Caco-2 (cell line): ENCODE data around the gene RALGAPA2. TPM values are rescaled to one million over a fixed set of nuclear protein-coding genes. Genes with fewer than 3 reads are reported as not detected.

Experiments
- BruUV-seq: library from RNA; stranded (reverse); fragments of 400-500 nt; replicated peaks from 2 replicates; lab custom pipeline; 2021; lab: Mats Ljungman, UMichigan
- CTCF ChIA-PET: fragments of 300-600 bp; sonication (Branson Sonifier 250); formaldehyde crosslinking; loops from one replicate; lab custom pipeline; 2022; ENCODE audit warnings: antibody characterized with exemption; lab: Charles Lee
- POLR2A ChIA-PET: fragments of 300-600 bp; sonication (Branson Sonifier 250); formaldehyde crosslinking; loops from one replicate; lab custom pipeline; 2022; ENCODE audit warnings: antibody characterized with exemption; lab: Charles Lee
- DNase-seq, 2 experiments: peaks; one replicate each; pipeline versions ENCODE4 v3.0.0 to v3.0.0-alpha.2; 2020 to 2022
- H3K27me3 ChIP-seq: replicated peaks from 2 replicates; pipeline ENCODE4 v1.6.0; 2011; ENCODE audit warnings: low read length; ENCODE audit not compliant: control insufficient read depth, insufficient read depth
- H3K36me3 ChIP-seq: 2 replicates; pipeline ENCODE4 v1.5.1; 2011; ENCODE audit warnings: low read length; ENCODE audit not compliant: control insufficient read depth, insufficient read depth
- H3K4me1 ChIP-seq: fragments of 250-450 bp; sonication (Bioruptor Pico); 2 replicates; pipeline ENCODE4 v1.5.1; 2020; ENCODE audit warnings: mild to moderate bottlenecking
- H3K4me3 ChIP-seq: 2 replicates; pipeline ENCODE4 v1.5.1; 2011; ENCODE audit warnings: low read depth, mild to moderate bottlenecking, control low read depth, low read length
- H3K9me3 ChIP-seq: fragments of 250-450 bp; sonication (Bioruptor Pico); 2 replicates; pipeline ENCODE4 v1.5.1; 2020; ENCODE audit warnings: mild to moderate bottlenecking, moderate library complexity
- H3K27ac Mint-ChIP-seq: one replicate; pipeline ENCODE4 v1.8.0; 2022; ENCODE audit warnings: mixed read lengths; ENCODE audit not compliant: unreplicated experiment
- H3K27me3 Mint-ChIP-seq: one replicate; pipeline ENCODE4 v1.8.0; 2022; ENCODE audit warnings: mixed read lengths; ENCODE audit not compliant: insufficient read depth, unreplicated experiment
- H3K36me3 Mint-ChIP-seq: one replicate; pipeline ENCODE4 v1.8.0; 2022; ENCODE audit warnings: mild to moderate bottlenecking, mixed read lengths; ENCODE audit not compliant: insufficient read depth, unreplicated experiment
- H3K4me1 Mint-ChIP-seq: one replicate; pipeline ENCODE4 v1.8.0; 2022; ENCODE audit warnings: low read depth, mixed read lengths; ENCODE audit not compliant: unreplicated experiment
- H3K4me3 Mint-ChIP-seq: one replicate; pipeline ENCODE4 v1.8.0; 2022; ENCODE audit warnings: mild to moderate bottlenecking, moderate library complexity, mixed read lengths; ENCODE audit not compliant: unreplicated experiment
- H3K9me3 Mint-ChIP-seq: one replicate; pipeline ENCODE4 v1.8.0; 2022; ENCODE audit warnings: mixed read lengths; ENCODE audit not compliant: unreplicated experiment
- CTCF ChIP-seq, 2 experiments: fragments of 200-600 bp in 1 of 2; IDR thresholded peaks; 1 replicate in 1 of 2; 2 replicates in 1 of 2; pipeline versions ENCODE4 v1.5.1 to v1.8.0; 2011 to 2022; ENCODE audit warnings: antibody characterized with exemption in 1 of 2, control low read depth in 1 of 2, inconsistent platforms in 1 of 2, low read depth in 1 of 2, low read length in 1 of 2, mild to moderate bottlenecking in 1 of 2, moderate library complexity in 1 of 2; ENCODE audit not compliant: insufficient read depth in 1 of 2, severe bottlenecking in 1 of 2, unreplicated experiment in 1 of 2
- intact Hi-C: fragments of 100-400 bp; cut with micrococcal nuclease; formaldehyde crosslinking; loops from one replicate; pipeline ENCODE4 v1.10.0; 2022; ENCODE audit not compliant: unreplicated experiment
- total RNA-seq: library from RNA; stranded (reverse); gene quantifications from 2 replicates; pipeline ENCODE4 v1.2.3, GENCODE V29; 2022

RALGAPA2 gene
- total RNA-seq, 1 experiment from 2014 or later, result 17.3 TPM

- BruUV-seq, result no TSS peak
- intact Hi-C loops, result no loop called here
- ChIA-PET CTCF (no interaction called here), POLR2A (no interaction called here)
- H3K27ac Mint-ChIP-seq, result no peak overlapping the region
- no peaks in the 10 kb centered on the region for H3K4me1 Mint-ChIP-seq
- TF ChIP-seq CTCF (IDR thresholded peaks at IDR 0.05; ENCODE audit: insufficient read depth in 1 of 2, low read depth in 1 of 2, low read length in 1 of 2, severe bottlenecking in 1 of 2, unreplicated experiment in 1 of 2), result no peak
- Histone ChIP-seq H3K27me3 (no peaks in the 10 kb centered on the region; the same call in 1 of the 2 replicates), H3K36me3 (no peaks in the 10 kb centered on the region), H3K4me3 (no peak overlapping the region), H3K4me1 (no peaks in the 10 kb centered on the region), H3K9me3 (no peaks in the 10 kb centered on the region)
- peaks cover 20% of the 10 kb centered on the region for H3K27me3 Mint-ChIP-seq
- no peak overlapping the region for H3K4me3 Mint-ChIP-seq
- no peaks in the 10 kb centered on the region for H3K9me3 Mint-ChIP-seq
- DNase-seq, result no peak
- H3K36me3 Mint-ChIP-seq, result no peaks in the 10 kb centered on the region
Observed at GRCh38 chr20:20737158-20737557, 24.7 kb upstream of the RALGAPA2 start.

GRCh38 chr20:20736303-20736702 lies 23.9 kb upstream of the RALGAPA2 start:
- no peaks in the 10 kb centered on the region; the same call in 1 of the 2 replicates for H3K27me3 ChIP-seq
- BruUV-seq, result no TSS peak
- H3K9me3 ChIP-seq, result no peaks in the 10 kb centered on the region
- H3K4me1 Mint-ChIP-seq, result no peaks in the 10 kb centered on the region
- intact Hi-C loops, result no loop called here
- DNase-seq, result no peak
- H3K36me3 ChIP-seq, result no peaks in the 10 kb centered on the region
- H3K27me3 Mint-ChIP-seq, result peaks cover 20% of the 10 kb centered on the region
- ChIA-PET POLR2A (interaction anchor here (0.6 kb wide), 1 partner anchor 24 kb away, joined by 3 read pairs; the partner anchor contains the start of gene RALGAPA2), CTCF (no interaction called here)
- H3K9me3 Mint-ChIP-seq, result no peaks in the 10 kb centered on the region
- no peak for TF ChIP-seq CTCF (IDR thresholded peaks at IDR 0.05; ENCODE audit: insufficient read depth in 1 of 2, low read depth in 1 of 2, low read length in 1 of 2, severe bottlenecking in 1 of 2, unreplicated experiment in 1 of 2)
- no peak overlapping the region for H3K4me3 ChIP-seq
- H3K36me3 Mint-ChIP-seq, result no peaks in the 10 kb centered on the region
- H3K4me3 Mint-ChIP-seq, result no peak overlapping the region
- no peak overlapping the region for H3K27ac Mint-ChIP-seq
- no peaks in the 10 kb centered on the region for H3K4me1 ChIP-seq

- no TSS peak for BruUV-seq
- no peaks in the 10 kb centered on the region; the same call in 1 of the 2 replicates for H3K27me3 ChIP-seq
- no peak overlapping the region for H3K4me3 Mint-ChIP-seq
- H3K36me3 Mint-ChIP-seq, result no peaks in the 10 kb centered on the region
- H3K4me3 ChIP-seq, result no peak overlapping the region
- H3K27me3 Mint-ChIP-seq, result peaks cover 20% of the 10 kb centered on the region
- intact Hi-C loops, result no loop called here
- no peaks in the 10 kb centered on the region for H3K9me3 ChIP-seq
- H3K36me3 ChIP-seq, result no peaks in the 10 kb centered on the region
- no peak for DNase-seq
- no peaks in the 10 kb centered on the region for H3K4me1 ChIP-seq
- H3K9me3 Mint-ChIP-seq, result no peaks in the 10 kb centered on the region
- ChIA-PET CTCF (no interaction called here), POLR2A (no interaction called here)
- no peak overlapping the region for H3K27ac Mint-ChIP-seq
- no peak for TF ChIP-seq CTCF (IDR thresholded peaks at IDR 0.05; ENCODE audit: insufficient read depth in 1 of 2, low read depth in 1 of 2, low read length in 1 of 2, severe bottlenecking in 1 of 2, unreplicated experiment in 1 of 2)
- no peaks in the 10 kb centered on the region for H3K4me1 Mint-ChIP-seq
Observed at GRCh38 chr20:20734475-20734948, 22.1 kb upstream of the RALGAPA2 start.
